Lung (tissue), 12 donors: Measurements from ENCODE around the gene ONECUT2. TPM values are rescaled to one million over a fixed set of nuclear protein-coding genes. Genes with fewer than 3 reads are reported as not detected.

Experiments
- ATAC-seq: fragments of 200-7000 bp; cut with Tn5 transposase; one replicate; pipeline ENCODE4 v1.9.1; 2020; ENCODE audit warnings: moderate number of reproducible peaks; ENCODE audit not compliant: insufficient read depth, low FRiP score
- DNase-seq, 3 donors: peaks; one replicate each; pipeline ENCODE4 v3.0.0-alpha.2; 2013 to 2017
- H3K27ac ChIP-seq, 2 donors: one replicate each; pipeline ENCODE4 v1.5.1; 2013; ENCODE audit warnings: mild to moderate bottlenecking in 2 of 2, moderate library complexity in 2 of 2, control low read depth in 1 of 2, inconsistent platforms in 1 of 2, low read depth in 1 of 2, low read length in 1 of 2
- H3K27me3 ChIP-seq, 3 donors: one replicate each; pipeline ENCODE4 v1.5.1; 2013; ENCODE audit warnings: low read length in 2 of 3; ENCODE audit not compliant: control insufficient read depth in 3 of 3, insufficient read depth in 3 of 3
- H3K36me3 ChIP-seq, 4 donors: one replicate each; pipeline ENCODE4 v1.5.1; 2013; ENCODE audit warnings: low read length in 4 of 4, mild to moderate bottlenecking in 1 of 4, moderate library complexity in 1 of 4; ENCODE audit not compliant: control insufficient read depth in 4 of 4, insufficient read depth in 4 of 4
- H3K4me1 ChIP-seq, 5 donors: one replicate each; pipeline ENCODE4 v1.5.1; 2013; ENCODE audit warnings: low read length in 5 of 5, mild to moderate bottlenecking in 2 of 5, moderate library complexity in 1 of 5; ENCODE audit not compliant: control insufficient read depth in 5 of 5, insufficient read depth in 5 of 5
- H3K4me3 ChIP-seq: one replicate; pipeline ENCODE4 v1.5.1; 2013; ENCODE audit warnings: mild to moderate bottlenecking, control low read depth, moderate library complexity
- H3K9ac ChIP-seq, 2 donors: one replicate each; pipeline ENCODE4 v1.5.1; 2013; ENCODE audit warnings: low read length in 2 of 2, control low read depth in 1 of 2; ENCODE audit not compliant: insufficient read depth in 1 of 2
- H3K9me3 ChIP-seq, 4 donors: one replicate each; pipeline ENCODE4 v1.5.1; 2013; ENCODE audit warnings: low read length in 3 of 4, mild to moderate bottlenecking in 1 of 4, moderate library complexity in 1 of 4; ENCODE audit not compliant: control insufficient read depth in 4 of 4, insufficient read depth in 3 of 4
- CTCF ChIP-seq: IDR thresholded peaks from 2 replicates; pipeline ENCODE4 v1.5.1; 2012; ENCODE audit warnings: mild to moderate bottlenecking; ENCODE audit errors: control extremely low read depth, extremely low read depth
- WGBS, 2 donors: extraction: QIAGEN DNeasy Blood & Tissue Kit; methylation state at CpG; one replicate each; pipeline ENCODE4 v1.1.7; 2013; 5-methylcytosine and 5-hydroxymethylcytosine counted together
- polyA plus RNA-seq, 2 donors: library from polyadenylated mRNA; stranded (reverse); fragments of 200-250 nt; gene quantifications; one replicate each; pipeline ENCODE4 v1.2.1, GENCODE V29; 2013
- total RNA-seq, 2 donors: library from RNA; depleted of rRNA in 1 of 2; stranded (reverse); fragments of >200 nt in 1 of 2; gene quantifications; one replicate each; pipeline ENCODE4 v1.2.1, GENCODE V29; 2014 to 2021
- donor health status: control.
- donor health status: control.
- donor health status: Bipolar disorder and iron deficiency.
- donor health status: healthy.
- donor health status: DM: yes; HTN: yes; CAD: no.

ONECUT2 gene
- total and polyA plus RNA-seq, 4 donors = 0.01 to 0.06 (median 0.02) TPM; not detected in 1

DNA sequence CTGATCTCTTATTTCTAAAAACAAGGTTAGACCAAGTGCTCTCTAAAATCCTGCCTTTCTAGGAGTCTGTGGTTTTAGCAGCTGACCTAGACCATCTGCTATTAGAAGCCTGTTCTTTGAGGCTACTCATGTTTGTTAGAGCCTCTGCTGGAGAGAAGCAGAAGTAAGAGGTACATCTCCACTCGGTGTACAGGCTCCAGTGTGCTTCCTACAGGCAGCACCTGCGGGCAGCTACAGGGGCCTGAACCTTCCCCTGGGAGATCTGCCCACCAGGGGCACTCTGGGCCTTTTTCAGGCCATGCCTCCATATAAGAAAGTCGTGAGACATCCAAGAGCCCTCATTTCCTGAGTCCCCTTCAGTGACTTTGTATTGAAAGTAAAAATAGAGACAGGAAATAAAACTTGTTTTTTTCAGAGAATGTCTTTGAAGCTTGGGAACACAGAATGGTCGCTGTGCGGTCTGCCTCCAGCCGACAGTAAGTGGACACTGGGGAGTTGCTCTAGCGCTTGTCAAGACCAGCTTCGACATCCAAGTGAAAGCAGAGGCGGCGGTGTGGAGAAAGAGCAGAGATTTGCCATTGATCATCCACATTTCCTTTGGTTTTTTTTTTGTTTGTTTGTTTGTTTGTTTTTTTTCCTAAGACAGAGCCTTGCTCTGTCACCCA, 31.7 kb downstream of the ONECUT2 start:
- 57 to 62% methylated on average over 10 of the region's 10 CpGs for WGBS, 2 donors
- no peak for ATAC-seq
- peaks cover 0 to 7% (median 0%) of the 10 kb centered on the region in 5 donors for H3K4me1 ChIP-seq
- no peak for TF ChIP-seq CTCF
- H3K27me3 ChIP-seq = no peaks in the 10 kb centered on the region
- no peak overlapping the region for H3K27ac ChIP-seq
- peak in 2 of 3 donors; percentile 1 to 52 for DNase-seq
- H3K4me3 ChIP-seq = no peak overlapping the region
- no peak overlapping the region for H3K9ac ChIP-seq
- H3K9me3 ChIP-seq = peaks cover 0 to 5% (median 0%) of the 10 kb centered on the region in 4 donors
- H3K36me3 ChIP-seq = no peaks in the 10 kb centered on the region

DNA sequence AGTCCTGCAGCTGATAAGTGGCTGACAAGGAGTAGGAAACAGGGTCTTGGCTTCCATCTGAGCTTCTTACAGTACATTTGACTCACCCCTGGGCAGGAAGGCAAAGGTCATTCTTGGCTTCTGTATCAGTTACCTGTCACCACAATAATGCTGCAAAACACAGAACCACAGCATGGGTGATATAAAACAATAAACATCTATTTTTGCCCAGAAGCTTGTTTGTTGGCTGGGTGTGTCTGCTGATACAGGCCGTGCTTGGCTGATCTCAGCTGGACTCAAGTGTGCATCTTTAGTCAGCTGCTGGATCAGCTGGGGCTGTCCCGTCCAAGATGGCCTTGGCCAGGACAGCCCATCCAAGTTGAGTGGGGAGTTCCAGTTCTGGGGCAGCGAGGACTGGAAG, 34.7 kb downstream of the ONECUT2 start:
- no peak overlapping the region for H3K4me3 ChIP-seq
- no peak overlapping the region for H3K9ac ChIP-seq
- no peaks in the 10 kb centered on the region for H3K36me3 ChIP-seq
- H3K27ac ChIP-seq = no peak overlapping the region
- no peak for TF ChIP-seq CTCF
- H3K4me1 ChIP-seq = peaks cover 0 to 7% (median 0%) of the 10 kb centered on the region in 5 donors
- H3K27me3 ChIP-seq = no peaks in the 10 kb centered on the region
- ATAC-seq = no peak
- 43 to 90% methylated on average over 3 of the region's 3 CpGs for WGBS, 2 donors
- peaks cover 0 to 5% (median 0%) of the 10 kb centered on the region in 4 donors for H3K9me3 ChIP-seq
- DNase-seq = no peak

- TF ChIP-seq CTCF = no peak
Measured at GRCh38 chr18:57475408-57475807, 40.2 kb downstream of the ONECUT2 start.

More at GRCh38 chr18:57475408-57475807, 40.2 kb downstream of the ONECUT2 start:
- no peak overlapping the region for H3K9ac ChIP-seq
- 85 to 86% methylated on average over 3 of the region's 3 CpGs for WGBS, 2 donors
- H3K4me1 ChIP-seq = peaks cover 0 to 2% (median 0%) of the 10 kb centered on the region in 5 donors
- H3K4me3 ChIP-seq = no peak overlapping the region
- H3K27ac ChIP-seq = no peak overlapping the region
- H3K27me3 ChIP-seq = peaks cover 0 to 2% (median 0%) of the 10 kb centered on the region in 3 donors
- peaks cover 0 to 3% (median 0%) of the 10 kb centered on the region in 4 donors for H3K9me3 ChIP-seq
- H3K36me3 ChIP-seq = no peaks in the 10 kb centered on the region
- ATAC-seq = no peak
- no peak for DNase-seq
